Putamen (tissue), 1 donor: ENCODE measurements around the gene UNCX.

Source experiments
- DNase-seq: peaks from one replicate; pipeline ENCODE4 v3.0.0-alpha.2; 2016; ENCODE audit warnings: low spot score

UNCX gene

DNA sequence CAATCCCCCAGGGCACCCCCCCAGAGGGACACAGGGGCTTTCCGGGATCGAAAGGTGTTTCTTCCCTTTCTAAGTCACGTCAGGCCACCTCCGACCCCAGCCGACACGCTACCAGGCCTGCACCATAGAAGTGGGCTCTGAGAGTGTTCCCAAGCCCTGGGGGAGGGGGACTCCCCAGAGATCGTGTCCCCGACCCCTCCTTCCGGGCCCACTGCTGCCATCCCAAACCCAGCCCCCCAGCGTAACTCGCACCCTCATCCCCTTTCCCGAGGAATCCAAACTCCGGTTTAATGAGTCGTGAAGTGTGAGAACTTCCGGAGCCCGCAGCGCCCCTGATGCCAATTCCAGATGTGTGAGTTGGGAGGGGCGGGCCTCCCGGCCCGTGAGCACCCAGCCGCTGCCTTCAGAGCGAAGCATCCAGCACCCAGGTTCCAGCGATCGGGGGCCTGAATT lies 11.3 kb downstream of the UNCX start:
- DNase-seq = no peak

DNA sequence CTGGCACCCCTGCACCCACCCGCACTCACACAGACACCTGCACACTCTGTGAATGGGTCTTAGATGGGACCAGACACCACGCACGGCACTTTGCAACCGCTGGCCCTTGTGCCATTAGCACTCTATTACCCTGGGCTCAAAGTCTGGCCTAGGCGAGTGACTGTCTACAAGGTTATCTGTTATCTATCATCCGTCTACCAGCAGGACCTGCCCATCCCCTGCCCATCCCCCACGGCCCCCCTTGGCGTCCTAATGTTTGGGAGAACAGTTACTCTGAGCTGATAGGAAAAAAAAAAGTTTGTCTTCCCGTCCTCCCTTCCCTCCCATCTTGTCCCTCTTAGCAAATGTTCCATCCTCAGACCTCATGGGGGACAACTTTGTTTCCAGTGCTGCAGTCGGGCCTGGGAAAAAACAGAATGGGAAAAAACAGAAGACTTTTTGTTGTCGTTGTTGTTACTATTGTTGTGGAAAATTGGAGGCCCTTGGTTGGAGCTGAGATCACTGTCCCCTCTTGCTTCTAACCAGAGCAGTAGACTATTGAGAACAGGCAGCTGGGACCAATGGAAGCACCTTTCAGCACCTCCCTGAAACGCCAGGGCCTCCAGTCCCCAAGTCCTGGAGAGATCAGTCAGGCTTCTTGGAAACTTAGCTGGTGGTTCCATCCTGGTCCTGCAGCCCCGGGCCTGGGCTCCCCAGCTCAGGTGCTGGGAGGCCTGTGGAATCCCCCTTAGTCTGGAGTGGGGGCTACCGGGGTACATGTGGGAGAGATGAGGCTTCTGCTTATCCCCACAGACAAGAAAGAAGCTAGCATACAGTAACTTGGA lies 12.2 kb downstream of the UNCX start:
- DNase-seq = no peak

GRCh38 chr7:1245524-1246050 lies 12.9 kb downstream of the UNCX start:
- DNase-seq = no peak

- no peak for DNase-seq
These were observed 13.6 kb downstream of the UNCX start for GRCh38 chr7:1246160-1246870.

- no peak for DNase-seq
These were observed 14.3 kb downstream of the UNCX start for GRCh38 chr7:1246871-1247526.

DNA sequence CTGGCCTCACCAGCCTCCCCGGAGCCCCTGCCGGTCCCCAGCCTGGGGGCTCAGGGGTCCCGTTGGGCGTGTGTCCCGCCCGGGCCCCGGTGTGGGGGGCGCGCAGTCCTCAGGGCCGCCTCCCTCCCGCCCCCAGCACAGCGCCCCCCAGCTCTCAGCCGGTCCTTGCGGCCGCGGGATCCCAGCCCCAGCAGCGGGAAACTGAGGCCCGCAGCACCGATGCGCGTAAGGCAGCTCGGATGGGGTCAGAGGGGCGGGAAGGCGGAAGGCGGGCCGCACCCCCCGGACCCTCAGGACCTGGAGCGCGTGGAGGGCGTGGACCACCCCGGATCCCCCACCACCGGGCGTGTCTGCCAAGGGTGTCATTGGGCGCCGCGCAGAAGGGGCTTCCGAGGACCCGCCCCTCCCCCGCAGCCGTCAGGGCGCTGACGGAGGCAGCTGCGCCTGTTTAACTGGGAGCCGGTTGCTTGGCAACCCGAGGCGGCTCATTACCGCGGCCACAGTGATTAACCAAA lies 14.9 kb downstream of the UNCX start:
- no peak for DNase-seq

DNA sequence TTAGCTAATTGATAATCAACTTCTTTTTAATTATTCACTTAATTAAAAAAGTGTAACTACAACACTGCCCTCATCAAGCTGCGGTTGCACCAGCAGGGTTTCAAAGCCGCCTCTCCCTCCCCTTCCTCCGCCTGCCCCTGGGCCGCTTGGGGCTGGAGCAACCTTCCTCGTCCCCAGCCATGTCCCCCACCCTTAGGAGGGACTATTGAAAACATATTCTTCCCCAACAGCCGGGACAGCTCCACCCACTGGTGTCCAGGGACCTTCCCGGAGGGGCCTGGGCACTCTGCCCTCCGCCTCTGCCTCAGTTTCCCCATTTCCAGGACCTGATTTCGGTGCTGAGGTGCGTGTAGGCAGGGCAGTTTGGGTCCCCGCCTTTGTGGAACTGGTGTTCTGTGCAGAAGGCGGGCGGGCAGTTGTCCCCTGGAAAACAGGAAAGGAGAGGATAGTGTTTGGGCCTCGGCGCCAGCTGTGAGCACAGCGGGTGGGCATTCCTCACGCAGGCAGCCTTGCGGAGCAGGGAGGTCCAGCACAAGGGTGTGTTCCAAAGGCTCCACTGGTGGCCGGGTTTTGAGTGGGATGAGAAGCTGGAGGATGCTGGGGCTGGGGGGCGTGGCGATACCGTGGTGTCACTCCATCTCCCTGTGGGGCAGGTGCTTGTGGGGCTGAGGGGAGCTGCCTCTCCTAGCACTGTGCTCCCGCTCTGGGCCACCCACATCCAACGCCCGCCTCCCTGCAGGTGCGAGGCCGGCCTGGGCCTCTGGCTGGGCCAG lies 15.7 kb downstream of the UNCX start:
- DNase-seq = no peak

GRCh38 chr7:1248916-1249581 lies 16.4 kb downstream of the UNCX start:
- no peak for DNase-seq

DNA sequence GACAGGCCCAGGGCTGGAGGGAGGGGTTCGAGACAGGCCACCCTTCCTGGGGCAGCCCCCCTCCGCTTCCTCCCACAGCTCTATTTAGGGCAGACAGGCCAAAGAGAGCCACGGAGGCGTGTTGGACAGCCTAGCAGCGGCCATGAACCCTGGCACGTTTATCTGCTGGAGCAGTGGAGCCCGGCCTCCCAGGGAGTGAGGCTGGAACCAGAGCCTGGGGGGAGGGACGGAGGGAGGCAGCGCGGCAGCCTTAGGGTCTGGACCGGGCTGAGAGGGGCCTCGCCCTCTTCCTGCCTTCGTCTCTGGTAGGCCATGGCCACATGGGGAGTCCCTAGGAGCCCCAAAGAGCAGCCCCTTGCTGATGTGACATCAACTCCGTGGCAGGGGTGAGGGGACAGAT lies 17.1 kb downstream of the UNCX start:
- DNase-seq = no peak

GRCh38 chr7:1250901-1251300 lies 18.2 kb downstream of the UNCX start:
- no peak for DNase-seq

DNA sequence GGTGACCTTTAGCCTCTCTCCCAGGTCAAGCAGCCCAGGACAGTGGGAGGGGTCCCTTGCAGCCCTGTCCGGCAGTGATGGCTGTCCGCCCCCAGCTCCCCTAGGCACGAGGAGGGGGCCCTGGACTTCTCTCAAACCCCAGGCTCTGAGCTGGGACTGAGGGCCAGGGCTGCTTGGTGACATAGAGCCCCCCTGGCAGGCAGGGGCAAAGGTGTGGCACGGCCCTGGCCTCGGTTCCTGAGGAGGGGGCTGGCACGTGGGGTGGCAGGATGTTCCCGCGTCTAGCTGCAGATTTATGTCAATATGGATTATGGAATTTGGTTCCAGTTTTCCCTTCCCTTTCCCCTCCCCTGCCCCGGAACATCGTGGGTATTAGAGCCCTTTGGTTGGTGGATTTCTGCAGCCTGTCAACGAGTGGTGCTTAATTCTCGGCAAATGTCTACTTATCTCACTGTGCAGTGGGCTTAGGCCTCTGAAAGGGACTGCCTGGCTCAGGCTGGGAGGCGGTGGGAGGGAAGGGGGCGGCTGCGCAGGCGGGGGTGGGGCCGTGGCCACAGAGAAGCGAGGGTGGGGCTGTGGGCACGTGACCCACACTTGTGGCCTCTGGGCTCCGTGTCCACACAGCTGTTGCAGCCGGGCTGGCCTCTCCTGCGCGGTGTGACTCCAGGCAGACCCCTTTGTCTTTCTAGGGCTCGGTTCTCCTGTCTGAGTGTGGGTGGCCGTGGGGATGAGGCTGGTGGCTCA lies 19.3 kb downstream of the UNCX start:
- DNase-seq = no peak

- DNase-seq = no peak
These were observed 19.9 kb downstream of the UNCX start for GRCh38 chr7:1252540-1253090.

GRCh38 chr7:1253681-1254181 lies 21.1 kb downstream of the UNCX start:
- DNase-seq = no peak

- DNase-seq = no peak
These were observed 21.8 kb downstream of the UNCX start for GRCh38 chr7:1254281-1255079.

DNA sequence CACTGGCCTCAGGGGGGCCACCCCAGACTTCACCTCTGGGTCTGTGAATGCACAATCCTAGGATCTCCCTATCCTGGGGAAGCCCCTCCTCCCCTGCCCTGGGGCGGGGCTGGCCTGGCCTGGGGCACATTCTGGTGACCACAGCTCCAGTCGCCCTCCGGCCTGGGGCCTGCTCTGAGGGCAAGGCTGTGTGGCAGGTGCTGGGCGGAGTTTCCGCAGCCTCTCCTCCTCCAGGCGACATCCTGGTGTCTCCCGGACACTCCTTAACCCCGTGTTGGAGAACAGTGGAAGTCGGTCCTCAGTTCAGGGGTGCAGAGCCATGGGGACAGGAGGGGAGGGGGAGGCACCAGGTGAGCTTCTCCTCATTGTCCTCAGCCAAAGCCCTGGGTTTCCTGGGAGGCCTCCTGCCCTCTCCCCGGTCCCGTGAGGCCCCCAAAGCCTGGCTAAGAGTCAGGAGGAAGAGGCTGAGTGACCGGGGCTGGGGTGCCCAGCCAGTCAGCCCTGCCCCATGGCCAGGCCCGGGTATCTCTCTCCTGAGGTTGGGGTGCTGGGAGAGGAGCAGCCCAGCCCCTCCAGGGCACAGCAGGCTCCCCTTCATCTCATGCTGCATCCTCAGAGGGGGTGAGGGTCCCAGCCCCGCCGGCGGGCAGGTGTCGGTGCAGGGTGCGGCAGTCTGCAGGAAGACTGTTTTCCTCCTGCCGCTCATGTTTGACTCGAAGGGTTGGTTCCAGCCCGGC lies 22.6 kb downstream of the UNCX start:
- no peak for DNase-seq

DNA sequence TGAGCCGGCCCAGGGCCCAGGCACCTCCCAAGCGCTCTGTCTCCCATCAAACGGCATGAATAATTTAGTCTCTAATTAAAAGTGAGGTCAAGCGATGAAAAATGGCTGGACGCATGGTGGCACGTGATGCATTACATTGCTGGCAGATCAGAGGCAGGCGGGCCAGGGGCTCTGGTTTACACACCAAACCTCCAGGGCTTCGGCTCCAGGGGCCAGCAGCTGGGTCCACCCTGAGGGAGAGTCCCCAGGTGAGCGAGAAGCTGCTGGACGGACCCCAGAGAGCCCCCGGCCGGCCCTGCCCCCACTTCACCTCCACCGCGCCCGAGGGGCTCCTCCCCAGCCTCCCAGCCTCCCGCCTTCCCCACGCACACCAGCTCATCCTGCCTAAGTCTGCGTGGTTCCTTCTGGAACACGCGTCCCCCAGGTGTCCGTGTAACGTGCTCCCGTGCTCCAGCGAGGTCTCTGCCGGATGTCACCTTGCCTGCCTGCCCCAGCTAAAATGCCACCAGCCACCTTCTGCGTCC lies 23.2 kb downstream of the UNCX start:
- no peak for DNase-seq

GRCh38 chr7:1256621-1257020 lies 23.9 kb downstream of the UNCX start:
- DNase-seq = no peak

- no peak for DNase-seq
These were observed 24.5 kb downstream of the UNCX start for GRCh38 chr7:1257221-1257620.
